Mucosa of rectum (tissue), 2 donors: ENCODE results near the gene TRAF1.

Experiments
- H3K27ac ChIP-seq, 2 donors: one replicate each; pipeline ENCODE4 v1.7.0; 2013; ENCODE audit warnings: inconsistent platforms in 2 of 2, low read depth in 2 of 2, low read length in 2 of 2
- H3K27me3 ChIP-seq, 2 donors: one replicate each; pipeline ENCODE4 v1.7.0; 2013; ENCODE audit warnings: low read length in 2 of 2; ENCODE audit not compliant: control insufficient read depth in 2 of 2, insufficient read depth in 2 of 2
- H3K36me3 ChIP-seq, 2 donors: one replicate each; pipeline ENCODE4 v1.7.0; 2013; ENCODE audit warnings: low read length in 2 of 2; ENCODE audit not compliant: control insufficient read depth in 2 of 2, insufficient read depth in 2 of 2
- H3K4me1 ChIP-seq, 2 donors: one replicate each; pipeline ENCODE4 v1.7.0; 2013; ENCODE audit warnings: low read length in 2 of 2, mild to moderate bottlenecking in 1 of 2; ENCODE audit not compliant: control insufficient read depth in 2 of 2, insufficient read depth in 2 of 2
- H3K4me3 ChIP-seq, 2 donors: one replicate each; pipeline ENCODE4 v1.7.0; 2013; ENCODE audit warnings: low read length in 2 of 2
- H3K9ac ChIP-seq, 2 donors: one replicate each; pipeline ENCODE4 v1.7.0; 2013; ENCODE audit warnings: low read length in 2 of 2, low read depth in 1 of 2, mild to moderate bottlenecking in 1 of 2
- H3K9me3 ChIP-seq, 2 donors: one replicate each; pipeline ENCODE4 v1.7.0; 2013; ENCODE audit warnings: low read length in 2 of 2; ENCODE audit not compliant: control insufficient read depth in 2 of 2
- donor health status: healthy.
- donor health status: Normal muscosa, but diverticular disease.

The TRAF1 gene

GRCh38 chr9:120916991-120917880, 9.4 kb downstream of the TRAF1 start:
- Histone ChIP-seq H3K27ac (no peak overlapping the region), H3K36me3 (no peaks in the 10 kb centered on the region), H3K4me3 (no peak overlapping the region), H3K4me1 (peaks cover 0 to 3% of the 10 kb centered on the region in 2 donors), H3K27me3 (no peaks in the 10 kb centered on the region), H3K9me3 (no peaks in the 10 kb centered on the region), H3K9ac (no peak overlapping the region)

GRCh38 chr9:120916588-120916987, 10.0 kb downstream of the TRAF1 start:
- H3K27ac ChIP-seq, result no peak overlapping the region
- H3K4me3 ChIP-seq, result no peak overlapping the region
- H3K9me3 ChIP-seq, result no peaks in the 10 kb centered on the region
- H3K9ac ChIP-seq, result no peak overlapping the region
- peaks cover 0 to 3% of the 10 kb centered on the region in 2 donors for H3K4me1 ChIP-seq
- no peaks in the 10 kb centered on the region for H3K27me3 ChIP-seq
- no peaks in the 10 kb centered on the region for H3K36me3 ChIP-seq

GRCh38 chr9:120915854-120916470, 10.6 kb downstream of the TRAF1 start:
- Histone ChIP-seq H3K27ac (no peak overlapping the region), H3K27me3 (no peaks in the 10 kb centered on the region), H3K9me3 (no peaks in the 10 kb centered on the region), H3K9ac (no peak overlapping the region), H3K4me1 (peaks cover 0 to 3% of the 10 kb centered on the region in 2 donors), H3K4me3 (no peak overlapping the region), H3K36me3 (no peaks in the 10 kb centered on the region)

DNA sequence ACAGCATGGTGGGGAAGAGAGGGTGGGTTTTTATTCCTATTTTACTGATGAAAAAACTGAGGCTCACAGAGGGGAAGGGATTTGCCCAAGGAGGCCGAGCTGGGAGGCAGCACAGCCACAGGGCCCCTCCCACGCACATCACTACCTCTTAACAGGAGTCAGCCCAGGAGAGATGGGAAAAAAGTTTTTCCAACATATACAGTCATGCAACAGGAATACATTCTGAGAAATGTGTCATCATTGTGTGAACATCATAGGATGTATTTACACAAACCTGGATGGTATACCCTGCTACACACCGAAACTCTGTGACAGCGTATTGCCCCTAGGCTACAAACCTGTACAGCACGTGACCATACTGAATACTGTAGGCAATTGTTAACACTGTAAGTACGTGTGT, 11.6 kb downstream of the TRAF1 start:
- Histone ChIP-seq H3K36me3 (no peaks in the 10 kb centered on the region), H3K27me3 (no peaks in the 10 kb centered on the region), H3K4me1 (peaks cover 0 to 3% of the 10 kb centered on the region in 2 donors), H3K9ac (no peak overlapping the region), H3K9me3 (no peaks in the 10 kb centered on the region), H3K27ac (no peak overlapping the region), H3K4me3 (no peak overlapping the region)

DNA sequence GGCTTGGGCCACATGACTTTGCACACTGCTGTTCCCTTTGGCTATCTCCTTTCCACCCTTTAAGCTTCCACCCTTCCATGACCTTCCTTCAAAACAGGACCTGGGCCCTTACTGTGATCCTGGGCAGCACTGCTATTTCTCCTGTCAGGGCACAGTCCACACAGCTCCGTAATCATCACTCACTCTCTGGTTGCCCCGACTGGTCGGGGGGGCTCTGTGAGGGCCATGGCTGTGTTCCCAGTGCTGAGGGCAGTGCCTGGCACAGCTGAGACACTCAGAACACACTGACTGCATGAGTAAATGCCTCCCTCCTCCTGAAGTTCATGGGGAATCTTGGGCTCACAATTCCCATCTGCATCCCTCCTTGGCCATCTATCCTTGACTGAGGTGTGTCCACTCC, 12.2 kb downstream of the TRAF1 start:
- Histone ChIP-seq H3K9ac (no peak overlapping the region), H3K4me3 (no peak overlapping the region)

GRCh38 chr9:120913647-120914264, 12.8 kb downstream of the TRAF1 start:
- Histone ChIP-seq H3K9ac (no peak overlapping the region), H3K4me3 (no peak overlapping the region), H3K27ac (no peak overlapping the region)

More for the DNA sequence above, 12.2 kb downstream of the TRAF1 start:
- Histone ChIP-seq H3K9me3 (no peaks in the 10 kb centered on the region), H3K27me3 (no peaks in the 10 kb centered on the region), H3K27ac (no peak overlapping the region), H3K4me1 (no peaks in the 10 kb centered on the region), H3K36me3 (no peaks in the 10 kb centered on the region)

DNA sequence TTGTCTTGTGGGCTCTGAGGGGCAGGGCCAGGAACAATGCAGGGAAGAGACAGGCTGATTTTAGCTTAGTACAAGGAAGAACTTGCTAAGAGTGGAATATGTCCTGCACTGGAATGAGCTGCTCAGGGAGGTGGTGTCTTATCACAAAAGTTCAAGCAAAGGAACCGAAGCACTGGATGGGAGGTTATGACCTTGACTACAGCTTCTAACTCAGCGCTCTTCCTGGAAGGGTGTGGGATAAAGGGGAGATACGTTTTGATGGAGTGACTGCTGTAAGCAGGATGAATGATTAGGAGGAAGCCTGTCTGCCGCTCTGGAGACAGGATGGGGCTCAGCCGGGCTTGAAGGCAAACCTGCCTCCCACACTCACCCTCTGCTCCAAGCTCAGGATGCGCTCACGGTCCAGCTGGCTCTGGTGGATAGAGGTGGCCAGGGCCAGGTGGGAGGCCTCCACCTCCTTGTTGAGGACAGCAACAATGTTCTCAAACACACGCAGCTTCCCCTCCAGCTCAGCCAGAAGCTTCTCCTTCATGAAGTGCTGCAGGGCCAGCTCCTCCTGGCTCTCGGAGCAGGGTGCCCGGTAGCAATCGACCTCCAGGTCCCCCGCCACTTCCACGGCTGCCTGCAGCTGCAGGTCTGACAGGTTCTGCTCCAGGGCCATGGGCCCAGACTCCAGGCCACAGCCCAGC, 13.5 kb downstream of the TRAF1 start:
- Histone ChIP-seq H3K27me3 (no peaks in the 10 kb centered on the region), H3K9ac (no peak overlapping the region), H3K36me3 (no peaks in the 10 kb centered on the region), H3K4me3 (no peak overlapping the region), H3K9me3 (no peaks in the 10 kb centered on the region), H3K4me1 (no peaks in the 10 kb centered on the region), H3K27ac (no peak overlapping the region)

More at GRCh38 chr9:120913647-120914264, 12.8 kb downstream of the TRAF1 start:
- Histone ChIP-seq H3K36me3 (no peaks in the 10 kb centered on the region), H3K4me1 (no peaks in the 10 kb centered on the region), H3K27me3 (no peaks in the 10 kb centered on the region), H3K9me3 (no peaks in the 10 kb centered on the region)

- no peaks in the 10 kb centered on the region for H3K4me1 ChIP-seq
- H3K36me3 ChIP-seq, result no peaks in the 10 kb centered on the region
- H3K9ac ChIP-seq, result no peak overlapping the region
- H3K27ac ChIP-seq, result no peak overlapping the region
- H3K27me3 ChIP-seq, result no peaks in the 10 kb centered on the region
- no peaks in the 10 kb centered on the region for H3K9me3 ChIP-seq
- H3K4me3 ChIP-seq, result no peak overlapping the region
Measured at GRCh38 chr9:120911295-120911837, 15.2 kb downstream of the TRAF1 start.

DNA sequence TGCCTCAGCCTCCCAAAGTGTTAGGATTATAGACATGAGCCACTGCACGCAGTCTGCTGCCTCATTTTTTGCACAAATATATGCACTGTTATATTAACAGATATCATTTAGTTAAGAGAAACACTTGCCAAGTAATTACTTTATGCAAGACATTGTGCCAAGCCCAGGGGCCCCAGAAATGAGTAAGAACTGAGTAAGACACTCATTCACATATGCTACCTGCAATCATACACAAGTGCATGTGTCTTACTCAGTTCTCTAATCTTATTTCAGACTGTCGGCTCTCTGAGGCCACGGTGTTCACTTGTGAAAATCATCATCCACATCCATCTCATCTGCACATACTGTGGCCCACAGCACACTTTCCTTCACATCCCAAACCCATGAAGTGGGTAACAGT, 16.0 kb downstream of the TRAF1 start:
- Histone ChIP-seq H3K27ac (no peak overlapping the region), H3K9ac (no peak overlapping the region), H3K36me3 (no peaks in the 10 kb centered on the region), H3K27me3 (no peaks in the 10 kb centered on the region), H3K9me3 (no peaks in the 10 kb centered on the region), H3K4me1 (no peaks in the 10 kb centered on the region), H3K4me3 (no peak overlapping the region)
